Aorta (tissue), 5 donors: ENCODE data around the gene LTBP3. TPM values are rescaled to one million over a fixed set of nuclear protein-coding genes. Genes with fewer than 3 reads are reported as not detected.

Experiments
- ATAC-seq: fragments of 200-7000 bp; cut with Tn5 transposase; one replicate; pipeline ENCODE4 v1.9.1; 2022; ENCODE audit warnings: moderate library complexity; ENCODE audit not compliant: low FRiP score
- DNase-seq, 2 donors: peaks; one replicate each; pipeline ENCODE4 v3.0.0-alpha.2; 2020
- H3K27ac ChIP-seq, 2 donors: one replicate each; pipeline ENCODE4 v1.5.1; 2013; ENCODE audit warnings: low read length in 2 of 2, mild to moderate bottlenecking in 2 of 2, moderate library complexity in 2 of 2, control low read depth in 1 of 2, inconsistent platforms in 1 of 2, low read depth in 1 of 2
- H3K27me3 ChIP-seq, 2 donors: one replicate each; pipeline ENCODE4 v1.6.1; 2013; ENCODE audit warnings: control low read depth in 1 of 2, low read length in 1 of 2, mild to moderate bottlenecking in 1 of 2, moderate library complexity in 1 of 2; ENCODE audit not compliant: insufficient read depth in 2 of 2, control insufficient read depth in 1 of 2
- H3K36me3 ChIP-seq, 2 donors: one replicate each; pipeline ENCODE4 v1.6.1; 2013; ENCODE audit warnings: control low read depth in 1 of 2, low read length in 1 of 2, mild to moderate bottlenecking in 1 of 2; ENCODE audit not compliant: insufficient read depth in 2 of 2, control insufficient read depth in 1 of 2
- H3K4me1 ChIP-seq, 2 donors: one replicate each; pipeline ENCODE4 v1.6.1; 2013; ENCODE audit warnings: low read length in 2 of 2, control low read depth in 1 of 2, mild to moderate bottlenecking in 1 of 2, moderate library complexity in 1 of 2; ENCODE audit not compliant: insufficient read depth in 2 of 2, control insufficient read depth in 1 of 2
- H3K4me3 ChIP-seq, 2 donors: one replicate each; pipeline ENCODE4 v1.5.1; 2013; ENCODE audit warnings: low read length in 2 of 2, control low read depth in 1 of 2, mild to moderate bottlenecking in 1 of 2
- H3K9me3 ChIP-seq: one replicate; pipeline ENCODE4 v1.6.1; 2013; ENCODE audit warnings: mild to moderate bottlenecking, low read length; ENCODE audit not compliant: control insufficient read depth
- WGBS, 2 donors: extraction: QIAGEN DNeasy Blood & Tissue Kit; methylation state at CpG; one replicate each; pipeline ENCODE4 v1.1.7; 2013; 5-methylcytosine and 5-hydroxymethylcytosine counted together
- intact Hi-C, 2 donors: fragments of 100-400 bp; cut with DNase I; formaldehyde crosslinking; loops; one replicate each; pipeline versions ENCODE4 v1.14.2 to v1.15.0; 2022
- polyA plus RNA-seq, 2 donors: library from polyadenylated mRNA; stranded (reverse); fragments of 200-250 nt; gene quantifications; one replicate each; pipeline ENCODE4 v1.2.3, GENCODE V29; 2013
- total RNA-seq, 2 donors: library from RNA; stranded (reverse); fragmentation: NEBNext Ultra II Directional; extraction: Animal tissue kit (Norgen Biotek cat#: 25700); gene quantifications; one replicate each; pipeline ENCODE4 v1.2.1, GENCODE V29; 2021
- donor health status: healthy with polysubstance abuse.
- donor health status: Bipolar disorder and iron deficiency.
- donor health status: DM: no; HTN: no; CAD: no.
- donor health status: DM: no; HTN: no; CAD: no.
- donor health status: DM: yes; HTN: yes; CAD: no.

Gene LTBP3
- total and polyA plus RNA-seq, 4 donors = 40.1 to 473 (median 373) TPM

DNA sequence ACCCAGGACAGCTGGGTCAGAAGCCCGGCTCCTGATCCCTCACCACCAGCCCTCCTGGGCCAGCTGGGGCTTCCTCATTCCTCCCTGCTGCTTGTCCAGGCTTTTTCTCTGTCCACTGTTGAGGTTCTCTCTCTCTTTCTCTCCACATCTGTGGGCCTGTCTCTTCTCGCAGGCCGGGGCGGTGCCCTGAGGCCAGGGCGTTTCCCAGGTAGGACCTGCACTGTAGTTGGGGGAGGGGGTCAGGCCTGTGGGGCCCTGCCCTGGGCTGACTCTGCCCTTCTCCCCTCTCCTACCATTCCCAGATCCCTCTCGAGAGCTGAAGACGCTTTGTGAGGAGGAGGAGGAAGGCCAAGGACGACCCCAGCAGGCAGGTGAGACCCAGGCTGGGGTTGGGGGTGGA is 22.6 kb upstream of the LTBP3 start:
- Histone ChIP-seq H3K27ac (no peak overlapping the region), H3K4me1 (no peaks in the 10 kb centered on the region), H3K4me3 (no peak overlapping the region), H3K36me3 (peaks cover 5 to 10% of the 10 kb centered on the region in 2 donors), H3K27me3 (no peaks in the 10 kb centered on the region), H3K9me3 (no peaks in the 10 kb centered on the region)
- no peak for DNase-seq
- ATAC-seq = no peak
- WGBS, 2 donors = 88% methylated on average over 6 to 8 of the region's 8 CpGs
- intact Hi-C loops = no loop called here

DNA sequence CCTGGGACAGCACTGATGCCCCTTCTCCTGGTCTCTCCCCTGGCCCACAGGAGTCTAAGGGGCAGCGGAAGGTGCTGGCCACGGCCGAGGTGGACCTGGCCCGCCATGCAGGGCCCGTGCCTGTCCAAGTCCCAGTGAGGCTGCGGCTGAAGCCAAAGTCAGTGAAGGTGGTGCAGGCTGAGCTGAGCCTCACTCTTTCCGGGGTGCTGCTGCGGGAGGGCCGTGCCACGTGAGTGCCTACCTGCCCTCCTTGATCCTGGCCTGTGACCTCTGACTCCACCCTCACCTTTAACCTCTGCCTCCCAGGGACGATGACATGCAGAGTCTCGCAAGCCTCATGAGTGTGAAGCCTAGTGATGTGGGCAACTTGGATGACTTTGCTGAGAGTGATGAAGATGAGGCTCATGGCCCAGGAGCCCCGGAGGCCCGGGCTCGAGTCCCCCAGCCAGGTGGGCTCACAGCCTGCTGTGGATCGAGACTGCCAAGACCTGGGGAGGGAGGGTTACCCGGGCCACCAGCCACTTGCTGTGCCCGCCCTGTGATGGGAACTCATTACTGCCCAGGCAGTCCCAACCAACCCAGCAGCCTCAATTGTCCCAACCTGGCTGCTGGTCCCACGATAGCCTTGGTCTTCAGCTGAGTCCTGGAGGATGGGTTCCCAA is 22.0 kb upstream of the LTBP3 start:
- H3K27ac ChIP-seq = no peak overlapping the region
- H3K4me3 ChIP-seq = no peak overlapping the region
- ATAC-seq (no peak), DNase-seq (no peak)
- H3K27me3 ChIP-seq = no peaks in the 10 kb centered on the region
- H3K4me1 ChIP-seq = no peaks in the 10 kb centered on the region
- WGBS, 2 donors = 84 to 85% methylated on average over 18 to 19 of the region's 19 CpGs
- H3K9me3 ChIP-seq = no peaks in the 10 kb centered on the region
- intact Hi-C loops = no loop called here
- peaks cover 5 to 10% of the 10 kb centered on the region in 2 donors for H3K36me3 ChIP-seq

DNA sequence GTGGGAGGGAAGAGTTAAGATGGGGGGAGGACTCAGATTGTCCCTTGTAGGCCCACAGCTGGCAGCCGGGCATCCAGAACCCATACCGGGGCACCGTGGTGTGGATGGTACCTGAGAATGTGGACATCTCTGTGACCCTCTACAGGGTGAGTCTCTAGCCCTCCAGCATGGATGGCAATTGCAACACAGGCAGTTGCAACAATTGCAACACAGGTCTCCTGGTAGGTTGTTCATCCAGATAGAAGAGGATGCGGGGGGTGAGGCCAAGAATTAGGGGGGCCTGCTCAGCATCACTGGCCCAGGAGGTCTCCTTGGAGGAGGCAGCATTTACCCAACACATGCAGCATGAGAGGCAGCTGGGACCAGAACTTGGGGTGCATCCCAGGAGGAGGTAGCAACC is 21.1 kb upstream of the LTBP3 start:
- Histone ChIP-seq H3K4me1 (no peaks in the 10 kb centered on the region), H3K27me3 (no peaks in the 10 kb centered on the region), H3K4me3 (no peak overlapping the region), H3K9me3 (no peaks in the 10 kb centered on the region), H3K27ac (no peak overlapping the region), H3K36me3 (peaks cover 5 to 10% of the 10 kb centered on the region in 2 donors)
- 81 to 89% methylated on average over 3 to 4 of the region's 4 CpGs for WGBS, 2 donors
- DNase-seq (no peak), ATAC-seq (no peak)
- intact Hi-C loops = loop anchor here in 1 of 2 donors (5.0 kb wide), 1 partner anchor 157 kb away; the partner anchor contains the start of gene NEAT1

DNA sequence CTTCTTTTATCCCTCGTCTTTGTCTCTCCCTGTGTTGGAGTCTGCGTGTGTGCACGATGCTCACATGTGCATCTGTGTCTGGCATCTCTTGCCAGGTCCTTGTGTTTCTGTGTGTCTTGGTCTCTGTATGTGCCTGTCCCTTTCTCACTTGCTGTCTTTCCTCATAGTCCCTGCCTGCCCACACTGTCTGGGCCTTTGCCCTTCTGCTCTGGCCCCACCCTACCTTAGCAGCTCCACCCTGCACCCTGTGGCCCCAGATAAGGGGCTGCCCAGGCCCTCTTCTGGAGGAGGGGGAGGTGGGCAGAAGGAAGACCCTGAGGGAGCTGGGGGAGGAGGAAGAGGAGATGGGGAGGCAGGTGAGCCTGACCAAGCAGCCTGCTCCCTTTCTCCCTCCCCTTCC is 20.5 kb upstream of the LTBP3 start:
- Histone ChIP-seq H3K9me3 (no peaks in the 10 kb centered on the region), H3K27me3 (no peaks in the 10 kb centered on the region), H3K36me3 (peaks cover 5 to 8% of the 10 kb centered on the region in 2 donors), H3K27ac (no peak overlapping the region), H3K4me3 (no peak overlapping the region), H3K4me1 (no peaks in the 10 kb centered on the region)
- intact Hi-C loops = loop anchor here in 1 of 2 donors (5.0 kb wide), 1 partner anchor 156 kb away; the partner anchor contains the start of gene NEAT1
- ATAC-seq (no peak), DNase-seq (no peak)
- 65 to 74% methylated on average over 3 of the region's 3 CpGs for WGBS, 2 donors

DNA sequence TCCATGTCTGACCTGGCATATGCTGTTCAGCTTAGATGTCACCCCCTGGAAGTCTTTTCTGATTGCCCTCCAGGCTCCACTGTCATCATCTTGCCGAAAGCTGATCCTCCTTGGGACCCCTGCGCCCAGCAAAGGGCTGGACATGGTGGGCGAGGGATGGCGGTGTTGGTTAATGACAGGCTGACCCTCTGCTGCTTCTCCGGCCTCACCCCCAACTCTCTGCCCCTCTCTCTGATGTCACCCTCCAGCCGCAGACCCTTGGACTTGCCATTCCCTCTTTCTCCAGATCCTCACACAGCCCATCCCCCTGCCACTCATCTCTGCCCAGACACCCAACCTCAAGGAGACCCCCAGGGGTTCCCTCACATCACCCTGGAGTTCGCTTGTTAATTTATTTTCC is 20.0 kb upstream of the LTBP3 start:
- no peaks in the 10 kb centered on the region for H3K4me1 ChIP-seq
- no peaks in the 10 kb centered on the region for H3K27me3 ChIP-seq
- ATAC-seq = no peak
- H3K36me3 ChIP-seq = peaks cover 5 to 8% of the 10 kb centered on the region in 2 donors
- intact Hi-C loops = loop anchor here in 1 of 2 donors (5.0 kb wide), 1 partner anchor 156 kb away; the partner anchor contains the start of gene NEAT1
- peak overlapping the region in 1 of 2 donors; percentile 59 for H3K27ac ChIP-seq
- no peak overlapping the region for H3K4me3 ChIP-seq
- H3K9me3 ChIP-seq = no peaks in the 10 kb centered on the region
- no peak for DNase-seq
- 80 to 86% methylated on average over 7 of the region's 7 CpGs for WGBS, 2 donors

DNA sequence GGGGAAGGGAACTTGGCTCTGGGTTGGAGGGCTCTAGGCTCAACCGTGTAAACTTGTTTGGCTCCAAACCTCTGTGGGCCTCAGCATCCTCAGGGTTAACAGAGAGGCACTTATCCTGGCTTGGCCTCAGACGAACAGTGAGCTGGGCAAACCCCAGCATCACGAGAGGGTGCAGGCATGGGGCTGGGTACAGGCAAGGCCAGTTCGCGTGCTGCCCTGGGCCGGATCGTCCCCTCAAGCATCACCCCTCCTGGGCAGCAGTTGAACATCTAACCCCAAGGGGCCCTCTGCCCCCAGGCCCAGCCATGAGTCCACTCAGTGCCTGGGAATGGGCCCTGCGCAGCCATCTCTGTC is 19.6 kb upstream of the LTBP3 start:
- WGBS, 2 donors = 3 to 9% methylated on average over 8 of the region's 8 CpGs
- no peaks in the 10 kb centered on the region for H3K4me1 ChIP-seq
- no peak for DNase-seq
- no peak for ATAC-seq
- intact Hi-C loops = loop anchor here in 1 of 2 donors (2.0 to 5.0 kb wide), 3 partner anchors 15 to 155 kb away; partner anchors contain the start of genes MAP3K11, NEAT1 and PCNX3
- H3K27me3 ChIP-seq = no peaks in the 10 kb centered on the region
- H3K36me3 ChIP-seq = peaks cover 5 to 8% of the 10 kb centered on the region in 2 donors
- peak overlapping the region in 1 of 2 donors; percentile 82 for H3K4me3 ChIP-seq
- H3K27ac ChIP-seq = peak overlapping the region; percentile 14 to 59
- H3K9me3 ChIP-seq = no peaks in the 10 kb centered on the region

DNA sequence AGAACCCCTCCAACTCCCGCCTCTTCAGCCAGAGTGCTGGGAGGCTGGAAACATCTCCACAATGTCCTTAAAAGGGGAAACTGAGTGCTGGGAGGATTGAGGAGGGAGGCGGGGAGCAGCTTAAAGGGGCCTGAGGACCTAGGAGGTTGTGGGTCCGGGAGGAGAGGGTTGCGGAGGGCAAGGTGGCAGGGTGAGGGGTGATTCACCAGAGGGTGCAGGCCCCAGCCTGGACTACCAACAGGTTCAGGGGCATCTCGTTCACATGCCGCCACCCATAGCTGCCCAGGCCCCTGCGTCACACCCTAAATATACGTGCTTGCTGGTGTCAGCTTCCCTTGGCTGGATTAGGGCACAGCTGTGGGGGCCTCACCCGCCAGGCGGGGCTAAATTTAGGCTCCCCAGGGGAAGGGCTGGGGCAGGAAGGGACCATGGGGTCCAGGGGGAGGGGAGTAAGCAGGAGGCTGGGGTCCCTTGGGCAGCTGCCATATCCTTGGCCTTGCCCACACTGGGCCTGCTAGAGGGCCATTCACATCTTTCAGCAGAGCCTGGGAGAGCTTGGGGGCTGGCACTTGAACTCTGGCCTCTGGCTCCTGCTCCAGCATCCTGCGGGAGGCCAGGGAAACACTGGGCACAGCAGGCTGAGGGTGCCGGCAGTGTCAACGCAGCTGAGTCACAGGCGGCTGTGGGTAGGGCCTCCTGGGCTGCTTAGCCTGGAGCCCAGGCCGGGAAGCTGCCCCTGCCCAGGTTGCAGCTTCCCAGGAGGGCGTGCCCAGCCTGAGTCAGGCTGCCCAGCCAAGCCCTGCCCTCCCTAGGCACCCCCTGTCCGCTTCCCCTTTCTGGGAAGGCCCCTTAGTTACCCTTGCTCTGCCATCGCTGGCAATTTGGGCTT is 19.0 kb upstream of the LTBP3 start:
- intact Hi-C loops = loop anchor here in 1 of 2 donors (2.0 to 5.0 kb wide), 3 partner anchors 16 to 155 kb away; partner anchors contain the start of genes MAP3K11, NEAT1 and PCNX3
- peaks cover 5 to 8% of the 10 kb centered on the region in 2 donors for H3K36me3 ChIP-seq
- H3K9me3 ChIP-seq = no peaks in the 10 kb centered on the region
- H3K27me3 ChIP-seq = no peaks in the 10 kb centered on the region
- H3K4me3 ChIP-seq = peak overlapping the region; percentile 82 to 84
- DNase-seq = peak; percentile 92 to 94
- WGBS, 2 donors = 1% methylated on average over 13 to 18 of the region's 18 CpGs
- peak; percentile 71 for ATAC-seq
- H3K4me1 ChIP-seq = no peaks in the 10 kb centered on the region
- H3K27ac ChIP-seq = peak overlapping the region; percentile 25 to 59

DNA sequence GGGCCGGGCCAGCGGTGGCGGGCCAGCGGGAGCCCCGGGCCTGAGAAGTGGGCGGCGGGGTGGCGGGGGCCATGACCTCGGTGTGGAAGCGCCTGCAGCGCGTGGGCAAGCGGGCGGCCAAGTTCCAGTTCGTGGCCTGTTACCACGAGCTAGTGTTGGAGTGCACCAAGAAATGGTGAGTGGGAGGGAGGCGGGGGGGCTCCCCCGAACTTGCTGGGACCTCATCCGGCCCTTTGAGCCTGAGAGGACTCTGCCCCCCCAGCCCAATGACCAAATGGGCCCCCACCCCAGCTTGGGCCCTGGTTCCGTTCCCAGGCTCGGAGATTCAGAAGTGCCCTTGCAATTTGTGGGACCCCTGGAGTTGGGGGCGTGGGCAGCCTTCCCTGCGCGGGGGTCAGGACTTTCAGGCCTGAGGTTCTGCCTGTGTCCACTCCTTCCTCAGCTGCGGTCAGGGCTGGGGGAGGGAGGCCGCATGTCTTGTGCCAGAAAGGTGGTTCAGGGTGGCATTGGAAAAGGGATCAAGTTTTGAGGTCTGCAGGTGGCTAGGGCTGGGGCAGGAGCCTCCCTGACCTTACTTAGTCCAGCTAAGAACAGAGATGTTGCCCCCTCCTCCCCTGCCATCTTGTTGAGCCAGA is 18.2 kb upstream of the LTBP3 start:
- DNase-seq (no peak), ATAC-seq (no peak)
- Histone ChIP-seq H3K4me3 (peak overlapping the region; percentile 82 to 84), H3K36me3 (peaks cover 0 to 4% of the 10 kb centered on the region in 2 donors), H3K27ac (peak overlapping the region; percentile 25 to 59), H3K4me1 (no peaks in the 10 kb centered on the region), H3K9me3 (no peaks in the 10 kb centered on the region), H3K27me3 (no peaks in the 10 kb centered on the region)
- intact Hi-C loops = loop anchor here in 1 of 2 donors (2.0 to 5.0 kb wide), 3 partner anchors 16 to 154 kb away; partner anchors contain the start of genes MAP3K11, NEAT1 and PCNX3
- WGBS, 2 donors = 0 to 1% methylated on average over 25 to 26 of the region's 26 CpGs
